ENCODE data around the gene USP11.

DNA sequence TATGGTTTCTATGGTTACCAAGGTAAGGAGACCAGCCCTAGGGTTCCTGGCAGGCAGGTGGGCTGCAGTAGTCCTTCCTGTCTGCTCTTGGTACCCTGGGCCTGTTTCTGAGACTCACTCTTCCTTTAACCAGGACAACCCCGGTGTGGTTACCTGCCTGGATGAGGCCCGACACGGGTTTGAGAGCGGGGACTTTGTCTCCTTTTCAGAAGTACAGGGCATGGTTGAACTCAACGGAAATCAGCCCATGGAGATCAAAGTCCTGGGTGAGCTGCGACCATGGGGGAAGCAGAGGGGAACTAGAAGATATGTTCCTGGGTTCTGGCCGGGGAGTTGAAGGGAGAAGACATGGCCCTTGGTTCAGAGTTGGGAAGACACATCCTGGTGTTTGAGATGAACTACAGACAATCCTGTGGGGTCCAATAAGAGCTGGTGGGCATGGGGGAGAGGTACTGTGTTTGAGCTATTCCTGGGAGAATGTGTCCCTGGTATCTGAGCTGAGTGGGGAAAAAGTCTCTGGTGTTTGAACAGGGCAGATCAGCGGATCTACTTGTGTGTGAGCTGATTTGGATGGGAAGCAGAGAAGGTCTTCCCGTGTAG, 31.4 kb upstream of the USP11 start:
- TF ChIP-seq FOXK2 (IDR thresholded peaks at IDR 0.05) (no peak), BHLHE40 (IDR thresholded peaks at IDR 0.05; ENCODE audit: borderline replicate concordance) (no peak), FOXA1 (IDR thresholded peaks at IDR 0.05) (no peak), SP1 (IDR thresholded peaks at IDR 0.05) (no peak), FOXM1 (IDR thresholded peaks at IDR 0.05; ENCODE audit: borderline replicate concordance) (no peak)
